ENCODE results near the gene CHRM2. TPM values are rescaled to one million over a fixed set of nuclear protein-coding genes. Genes with fewer than 3 reads are reported as not detected.

The CHRM2 gene
- total and polyA plus RNA-seq, 7 experiments from 2014 or later: not detected

GRCh38 chr7:137000621-137001020 is 132.2 kb downstream of the CHRM2 start:
- CTCF ChIA-PET: no interaction called here
- Histone ChIP-seq H3K4me1 (ENCODE audit: control insufficient read depth in 2 of 2, insufficient read depth in 2 of 2, low read length in 2 of 2) (no peaks in the 10 kb centered on the region), H3K9me3 (ENCODE audit: control insufficient read depth in 2 of 3, low read length in 3 of 3) (no peaks in the 10 kb centered on the region), H3K27ac (ENCODE audit: low read depth, low read length) (no peak overlapping the region), H3K36me3 (ENCODE audit: control insufficient read depth in 2 of 3, insufficient read depth in 3 of 3, low read length in 3 of 3) (no peaks in the 10 kb centered on the region), H3K27me3 (ENCODE audit: control insufficient read depth in 2 of 2, insufficient read depth in 2 of 2, low read length in 2 of 2) (no peaks in the 10 kb centered on the region), H3K4me3 (ENCODE audit: low read length) (no peak overlapping the region)
- H3K27me3 Mint-ChIP-seq: no peaks in the 10 kb centered on the region
- no peak overlapping the region for H3K4me3 Mint-ChIP-seq
- peaks cover 0 to 4% (median 0%) of the 10 kb centered on the region in 5 donors for H3K36me3 Mint-ChIP-seq
- peaks cover 0 to 14% (median 3%) of the 10 kb centered on the region in 11 donors for H3K9me3 Mint-ChIP-seq
- DNase-seq (no peak), ATAC-seq (no peak)
- POLR2A ChIA-PET: no interaction called here
- intact Hi-C loops (cut with micrococcal nuclease): no loop called here
- H3K27ac Mint-ChIP-seq: no peak overlapping the region
- H3K4me1 Mint-ChIP-seq: no peaks in the 10 kb centered on the region

- Histone ChIP-seq H3K4me1 (ENCODE audit: control insufficient read depth in 2 of 2, insufficient read depth in 2 of 2, low read length in 2 of 2) (no peaks in the 10 kb centered on the region), H3K27ac (ENCODE audit: low read depth, low read length) (no peak overlapping the region), H3K4me3 (ENCODE audit: low read length) (no peak overlapping the region), H3K27me3 (ENCODE audit: control insufficient read depth in 2 of 2, insufficient read depth in 2 of 2, low read length in 2 of 2) (no peaks in the 10 kb centered on the region), H3K9me3 (ENCODE audit: control insufficient read depth in 2 of 3, low read length in 3 of 3) (no peaks in the 10 kb centered on the region), H3K36me3 (ENCODE audit: control insufficient read depth in 2 of 3, insufficient read depth in 3 of 3, low read length in 3 of 3) (no peaks in the 10 kb centered on the region)
- peaks cover 0 to 4% (median 0%) of the 10 kb centered on the region in 5 donors for H3K36me3 Mint-ChIP-seq
- POLR2A ChIA-PET: no interaction called here
- ATAC-seq (no peak), DNase-seq (no peak)
- peaks cover 0 to 14% (median 3%) of the 10 kb centered on the region in 11 donors for H3K9me3 Mint-ChIP-seq
- no peak overlapping the region for H3K27ac Mint-ChIP-seq
- intact Hi-C loops (cut with micrococcal nuclease): no loop called here
- no peaks in the 10 kb centered on the region for H3K4me1 Mint-ChIP-seq
- H3K4me3 Mint-ChIP-seq: no peak overlapping the region
- CTCF ChIA-PET: no interaction called here
- no peaks in the 10 kb centered on the region for H3K27me3 Mint-ChIP-seq
These were observed 132.6 kb downstream of the CHRM2 start for GRCh38 chr7:137001041-137001440.

- H3K36me3 Mint-ChIP-seq: peaks cover 0 to 4% (median 0%) of the 10 kb centered on the region in 5 donors
- DNase-seq (no peak), ATAC-seq (no peak)
- H3K27ac ChIP-seq (ENCODE audit: low read depth, low read length): no peak overlapping the region
- H3K27me3 Mint-ChIP-seq: no peaks in the 10 kb centered on the region
- no peaks in the 10 kb centered on the region for H3K4me1 Mint-ChIP-seq
- peaks cover 0 to 14% (median 4%) of the 10 kb centered on the region in 11 donors for H3K9me3 Mint-ChIP-seq
- H3K27me3 ChIP-seq (ENCODE audit: control insufficient read depth in 2 of 2, insufficient read depth in 2 of 2, low read length in 2 of 2): no peaks in the 10 kb centered on the region
- ChIA-PET POLR2A (no interaction called here), CTCF (no interaction called here)
- H3K4me3 Mint-ChIP-seq: no peak overlapping the region
- no peak overlapping the region for H3K4me3 ChIP-seq (ENCODE audit: low read length)
- no peaks in the 10 kb centered on the region for H3K9me3 ChIP-seq (ENCODE audit: control insufficient read depth in 2 of 3, low read length in 3 of 3)
- H3K4me1 ChIP-seq (ENCODE audit: control insufficient read depth in 2 of 2, insufficient read depth in 2 of 2, low read length in 2 of 2): no peaks in the 10 kb centered on the region
- intact Hi-C loops (cut with micrococcal nuclease): no loop called here
- H3K36me3 ChIP-seq (ENCODE audit: control insufficient read depth in 2 of 3, insufficient read depth in 3 of 3, low read length in 3 of 3): no peaks in the 10 kb centered on the region
- H3K27ac Mint-ChIP-seq: no peak overlapping the region
These were observed 133.0 kb downstream of the CHRM2 start for GRCh38 chr7:137001478-137001877.

- no peaks in the 10 kb centered on the region for H3K9me3 ChIP-seq (ENCODE audit: control insufficient read depth in 2 of 3, low read length in 3 of 3)
- CTCF ChIA-PET: no interaction called here
- POLR2A ChIA-PET: no interaction called here
- Mint-ChIP-seq H3K4me1 (no peaks in the 10 kb centered on the region), H3K4me3 (no peak overlapping the region), H3K27ac (no peak overlapping the region), H3K36me3 (peaks cover 0 to under 1% (median 0%) of the 10 kb centered on the region in 5 donors), H3K9me3 (peaks cover 0 to 9% (median 2%) of the 10 kb centered on the region in 11 donors), H3K27me3 (no peaks in the 10 kb centered on the region)
- no peak for ATAC-seq
- no peak for DNase-seq
- no peak overlapping the region for H3K4me3 ChIP-seq (ENCODE audit: low read length)
- intact Hi-C loops (cut with micrococcal nuclease): no loop called here
- no peaks in the 10 kb centered on the region for H3K27me3 ChIP-seq (ENCODE audit: control insufficient read depth in 2 of 2, insufficient read depth in 2 of 2, low read length in 2 of 2)
- H3K4me1 ChIP-seq (ENCODE audit: control insufficient read depth in 2 of 2, insufficient read depth in 2 of 2, low read length in 2 of 2): no peaks in the 10 kb centered on the region
- H3K27ac ChIP-seq (ENCODE audit: low read depth, low read length): no peak overlapping the region
- H3K36me3 ChIP-seq (ENCODE audit: control insufficient read depth in 2 of 3, insufficient read depth in 3 of 3, low read length in 3 of 3): no peaks in the 10 kb centered on the region
These were observed 134.6 kb downstream of the CHRM2 start for GRCh38 chr7:137003086-137003485.

- Mint-ChIP-seq H3K27ac (no peak overlapping the region), H3K9me3 (peaks cover 0 to 7% (median 0%) of the 10 kb centered on the region in 11 donors), H3K27me3 (no peaks in the 10 kb centered on the region), H3K4me1 (no peaks in the 10 kb centered on the region), H3K4me3 (no peak overlapping the region), H3K36me3 (no peaks in the 10 kb centered on the region)
- Histone ChIP-seq H3K4me3 (ENCODE audit: low read length) (no peak overlapping the region), H3K27ac (ENCODE audit: low read depth, low read length) (no peak overlapping the region), H3K36me3 (ENCODE audit: control insufficient read depth in 2 of 3, insufficient read depth in 3 of 3, low read length in 3 of 3) (no peaks in the 10 kb centered on the region), H3K9me3 (ENCODE audit: control insufficient read depth in 2 of 3, low read length in 3 of 3) (no peaks in the 10 kb centered on the region), H3K27me3 (ENCODE audit: control insufficient read depth in 2 of 2, insufficient read depth in 2 of 2, low read length in 2 of 2) (no peaks in the 10 kb centered on the region), H3K4me1 (ENCODE audit: control insufficient read depth in 2 of 2, insufficient read depth in 2 of 2, low read length in 2 of 2) (no peaks in the 10 kb centered on the region)
- ATAC-seq (no peak), DNase-seq (no peak)
- POLR2A ChIA-PET: no interaction called here
- CTCF ChIA-PET: no interaction called here
- intact Hi-C loops (cut with micrococcal nuclease): no loop called here
These were observed 135.1 kb downstream of the CHRM2 start for GRCh38 chr7:137003566-137003965.

GRCh38 chr7:137005873-137006272 is 137.4 kb downstream of the CHRM2 start:
- intact Hi-C loops (cut with micrococcal nuclease): no loop called here
- Histone ChIP-seq H3K4me3 (ENCODE audit: low read length) (no peak overlapping the region), H3K4me1 (ENCODE audit: control insufficient read depth in 2 of 2, insufficient read depth in 2 of 2, low read length in 2 of 2) (no peaks in the 10 kb centered on the region), H3K36me3 (ENCODE audit: control insufficient read depth in 2 of 3, insufficient read depth in 3 of 3, low read length in 3 of 3) (no peaks in the 10 kb centered on the region), H3K9me3 (ENCODE audit: control insufficient read depth in 2 of 3, low read length in 3 of 3) (no peaks in the 10 kb centered on the region), H3K27me3 (ENCODE audit: control insufficient read depth in 2 of 2, insufficient read depth in 2 of 2, low read length in 2 of 2) (no peaks in the 10 kb centered on the region), H3K27ac (ENCODE audit: low read depth, low read length) (no peak overlapping the region)
- Mint-ChIP-seq H3K4me1 (no peaks in the 10 kb centered on the region), H3K27me3 (no peaks in the 10 kb centered on the region), H3K27ac (no peak overlapping the region), H3K4me3 (no peak overlapping the region), H3K36me3 (no peaks in the 10 kb centered on the region), H3K9me3 (peaks cover 0 to 6% (median 0%) of the 10 kb centered on the region in 11 donors)
- no peak for DNase-seq
- CTCF ChIA-PET: no interaction called here
- POLR2A ChIA-PET: no interaction called here
- ATAC-seq: no peak

- ATAC-seq: no peak
- Mint-ChIP-seq H3K4me1 (no peaks in the 10 kb centered on the region), H3K9me3 (peaks cover 0 to 6% (median 0%) of the 10 kb centered on the region in 11 donors), H3K4me3 (no peak overlapping the region), H3K36me3 (no peaks in the 10 kb centered on the region), H3K27ac (no peak overlapping the region), H3K27me3 (no peaks in the 10 kb centered on the region)
- Histone ChIP-seq H3K4me1 (ENCODE audit: control insufficient read depth in 2 of 2, insufficient read depth in 2 of 2, low read length in 2 of 2) (no peaks in the 10 kb centered on the region), H3K4me3 (ENCODE audit: low read length) (no peak overlapping the region), H3K27me3 (ENCODE audit: control insufficient read depth in 2 of 2, insufficient read depth in 2 of 2, low read length in 2 of 2) (no peaks in the 10 kb centered on the region), H3K27ac (ENCODE audit: low read depth, low read length) (no peak overlapping the region), H3K9me3 (ENCODE audit: control insufficient read depth in 2 of 3, low read length in 3 of 3) (no peaks in the 10 kb centered on the region), H3K36me3 (ENCODE audit: control insufficient read depth in 2 of 3, insufficient read depth in 3 of 3, low read length in 3 of 3) (no peaks in the 10 kb centered on the region)
- intact Hi-C loops (cut with micrococcal nuclease): no loop called here
- CTCF ChIA-PET: no interaction called here
- POLR2A ChIA-PET: no interaction called here
- no peak for DNase-seq
These were observed 137.8 kb downstream of the CHRM2 start for GRCh38 chr7:137006293-137006692.

All from naive thymus-derived CD4-positive, alpha-beta T cell (primary cell).